Lung (tissue), 12 donors: Measurements from ENCODE around the gene LZTS2. TPM values are rescaled to one million over a fixed set of nuclear protein-coding genes. Genes with fewer than 3 reads are reported as not detected.

Experiments used
- ATAC-seq: fragments of 200-7000 bp; cut with Tn5 transposase; one replicate; pipeline ENCODE4 v1.9.1; 2020; ENCODE audit warnings: moderate number of reproducible peaks; ENCODE audit not compliant: insufficient read depth, low FRiP score
- DNase-seq, 3 donors: peaks; one replicate each; pipeline ENCODE4 v3.0.0-alpha.2; 2013 to 2017
- H3K27ac ChIP-seq, 2 donors: one replicate each; pipeline ENCODE4 v1.5.1; 2013; ENCODE audit warnings: mild to moderate bottlenecking in 2 of 2, moderate library complexity in 2 of 2, control low read depth in 1 of 2, inconsistent platforms in 1 of 2, low read depth in 1 of 2, low read length in 1 of 2
- H3K27me3 ChIP-seq, 3 donors: one replicate each; pipeline ENCODE4 v1.5.1; 2013; ENCODE audit warnings: low read length in 2 of 3; ENCODE audit not compliant: control insufficient read depth in 3 of 3, insufficient read depth in 3 of 3
- H3K36me3 ChIP-seq, 4 donors: one replicate each; pipeline ENCODE4 v1.5.1; 2013; ENCODE audit warnings: low read length in 4 of 4, mild to moderate bottlenecking in 1 of 4, moderate library complexity in 1 of 4; ENCODE audit not compliant: control insufficient read depth in 4 of 4, insufficient read depth in 4 of 4
- H3K4me1 ChIP-seq, 5 donors: one replicate each; pipeline ENCODE4 v1.5.1; 2013; ENCODE audit warnings: low read length in 5 of 5, mild to moderate bottlenecking in 2 of 5, moderate library complexity in 1 of 5; ENCODE audit not compliant: control insufficient read depth in 5 of 5, insufficient read depth in 5 of 5
- H3K4me3 ChIP-seq: one replicate; pipeline ENCODE4 v1.5.1; 2013; ENCODE audit warnings: mild to moderate bottlenecking, control low read depth, moderate library complexity
- H3K9ac ChIP-seq, 2 donors: one replicate each; pipeline ENCODE4 v1.5.1; 2013; ENCODE audit warnings: low read length in 2 of 2, control low read depth in 1 of 2; ENCODE audit not compliant: insufficient read depth in 1 of 2
- H3K9me3 ChIP-seq, 4 donors: one replicate each; pipeline ENCODE4 v1.5.1; 2013; ENCODE audit warnings: low read length in 3 of 4, mild to moderate bottlenecking in 1 of 4, moderate library complexity in 1 of 4; ENCODE audit not compliant: control insufficient read depth in 4 of 4, insufficient read depth in 3 of 4
- CTCF ChIP-seq: IDR thresholded peaks from 2 replicates; pipeline ENCODE4 v1.5.1; 2012; ENCODE audit warnings: mild to moderate bottlenecking; ENCODE audit errors: control extremely low read depth, extremely low read depth
- WGBS, 2 donors: extraction: QIAGEN DNeasy Blood & Tissue Kit; methylation state at CpG; one replicate each; pipeline ENCODE4 v1.1.7; 2013; 5-methylcytosine and 5-hydroxymethylcytosine counted together
- polyA plus RNA-seq, 2 donors: library from polyadenylated mRNA; stranded (reverse); fragments of 200-250 nt; gene quantifications; one replicate each; pipeline ENCODE4 v1.2.1, GENCODE V29; 2013
- total RNA-seq, 2 donors: library from RNA; depleted of rRNA in 1 of 2; stranded (reverse); fragments of >200 nt in 1 of 2; gene quantifications; one replicate each; pipeline ENCODE4 v1.2.1, GENCODE V29; 2014 to 2021
- donor health status: control.
- donor health status: control.
- donor health status: Bipolar disorder and iron deficiency.
- donor health status: healthy.
- donor health status: DM: yes; HTN: yes; CAD: no.

The LZTS2 gene
- total and polyA plus RNA-seq, 4 donors, result 44.5 to 76.8 (median 55.6) TPM

GRCh38 chr10:100998183-100998990, 1.2 kb upstream of the LZTS2 start:
- H3K9me3 ChIP-seq, result no peaks in the 10 kb centered on the region
- peak; percentile 91 to 95 (median 94) for DNase-seq
- peaks cover 6 to 60% (median 26%) of the 10 kb centered on the region in 5 donors for H3K4me1 ChIP-seq
- H3K36me3 ChIP-seq, result peaks cover 0 to 16% (median 13%) of the 10 kb centered on the region in 4 donors
- no peak for TF ChIP-seq CTCF
- H3K27ac ChIP-seq, result peak overlapping the region; percentile 99 to 100
- H3K4me3 ChIP-seq, result peak overlapping the region; percentile 69
- peak overlapping the region; percentile 91 to 93 for H3K9ac ChIP-seq
- H3K27me3 ChIP-seq, result no peaks in the 10 kb centered on the region
- WGBS, 2 donors, result 2 to 3% methylated on average over 24 to 25 of the region's 25 CpGs
- ATAC-seq, result peak; percentile 16

- TF ChIP-seq CTCF, result peak; percentile 65
- ATAC-seq, result peak; percentile 76
- no peaks in the 10 kb centered on the region for H3K9me3 ChIP-seq
- peak overlapping the region; percentile 91 to 93 for H3K9ac ChIP-seq
- H3K27ac ChIP-seq, result peak overlapping the region; percentile 99 to 100
- peak overlapping the region; percentile 69 for H3K4me3 ChIP-seq
- peak; percentile 89 to 95 (median 90) for DNase-seq
- peaks cover 6 to 60% (median 26%) of the 10 kb centered on the region in 5 donors for H3K4me1 ChIP-seq
- peaks cover 0 to 23% (median 12%) of the 10 kb centered on the region in 4 donors for H3K36me3 ChIP-seq
- 0% methylated on average over 61 to 83 of the region's 83 CpGs for WGBS, 2 donors
- no peaks in the 10 kb centered on the region for H3K27me3 ChIP-seq
Measured at GRCh38 chr10:100998991-100999741, 442 bp upstream of the LZTS2 start.

GRCh38 chr10:101000127-101000914, 713 bp downstream of the LZTS2 start:
- peak overlapping the region; percentile 80 to 90 for H3K9ac ChIP-seq
- no peak for TF ChIP-seq CTCF
- peaks cover 0 to 32% (median 17%) of the 10 kb centered on the region in 4 donors for H3K36me3 ChIP-seq
- peak overlapping the region; percentile 93 to 100 for H3K27ac ChIP-seq
- ATAC-seq (no peak), DNase-seq (peak; percentile 47 to 71 (median 53))
- 3 to 11% methylated on average over 19 of the region's 19 CpGs for WGBS, 2 donors
- H3K27me3 ChIP-seq, result no peaks in the 10 kb centered on the region
- H3K9me3 ChIP-seq, result no peaks in the 10 kb centered on the region
- peaks cover 6 to 51% (median 26%) of the 10 kb centered on the region in 5 donors for H3K4me1 ChIP-seq
- H3K4me3 ChIP-seq, result peak overlapping the region; percentile 69
